IPS-NIHi7 (cell line): ENCODE results near the gene KDM6A.
"Not testable (repeated sequence)": the region's sequence is repeated elsewhere in the genome, so short reads cannot be mapped to it uniquely, and the experiment has no call there.

Experiments
- DNase-seq: peaks from one replicate; pipeline ENCODE4 v3.0.0; 2012; ENCODE audit warnings: mixed read lengths; ENCODE audit errors: extremely low spot score

The KDM6A gene

GRCh38 chrX:45006002-45006800, 133.2 kb downstream of the KDM6A start:
- DNase-seq = no peak

GRCh38 chrX:45007598-45007997, 134.6 kb downstream of the KDM6A start:
- DNase-seq = no peak

GRCh38 chrX:45009371-45010000, 136.5 kb downstream of the KDM6A start:
- DNase-seq = no peak

GRCh38 chrX:45011131-45011530, 138.1 kb downstream of the KDM6A start:
- no peak for DNase-seq

- no peak for DNase-seq
These were observed 138.6 kb downstream of the KDM6A start for GRCh38 chrX:45011597-45011996.

- DNase-seq = no peak
These were observed 145.0 kb downstream of the KDM6A start for GRCh38 chrX:45017946-45018345.

GRCh38 chrX:45022150-45022549, 149.2 kb downstream of the KDM6A start:
- DNase-seq = no peak

- no peak for DNase-seq
These were observed 151.5 kb downstream of the KDM6A start for GRCh38 chrX:45024501-45024900.

GRCh38 chrX:45026036-45026435, 153.0 kb downstream of the KDM6A start:
- no peak for DNase-seq

GRCh38 chrX:45031830-45032378, 158.9 kb downstream of the KDM6A start:
- no peak for DNase-seq

- no peak for DNase-seq
These were observed 162.1 kb downstream of the KDM6A start for GRCh38 chrX:45035071-45035470.

- DNase-seq = no peak
These were observed 163.2 kb downstream of the KDM6A start for GRCh38 chrX:45036161-45036560.

GRCh38 chrX:45040137-45040536, 167.1 kb downstream of the KDM6A start:
- not testable (repeated sequence) for DNase-seq

- DNase-seq = no peak
These were observed 173.4 kb downstream of the KDM6A start for GRCh38 chrX:45046417-45046816.

- no peak for DNase-seq
These were observed 177.6 kb downstream of the KDM6A start for GRCh38 chrX:45050558-45050957.

- DNase-seq = no peak
These were observed 183.6 kb downstream of the KDM6A start for GRCh38 chrX:45056428-45057145.

GRCh38 chrX:45059906-45060305, 186.9 kb downstream of the KDM6A start:
- DNase-seq = not testable (repeated sequence)

GRCh38 chrX:45063319-45064095, 190.5 kb downstream of the KDM6A start:
- no peak for DNase-seq

GRCh38 chrX:45068569-45068968, 195.6 kb downstream of the KDM6A start:
- no peak for DNase-seq

- DNase-seq = no peak
These were observed 197.4 kb downstream of the KDM6A start for GRCh38 chrX:45070116-45071007.

- not testable (repeated sequence) for DNase-seq
These were observed 200.0 kb downstream of the KDM6A start for GRCh38 chrX:45073011-45073410.
